GDM1 (cell line): ENCODE results near the gene PLVAP.

Source experiments
- DNase-seq: peaks from one replicate; lab custom pipeline; 2025; lab: John Stamatoyannopoulos, UW

The PLVAP gene

DNA sequence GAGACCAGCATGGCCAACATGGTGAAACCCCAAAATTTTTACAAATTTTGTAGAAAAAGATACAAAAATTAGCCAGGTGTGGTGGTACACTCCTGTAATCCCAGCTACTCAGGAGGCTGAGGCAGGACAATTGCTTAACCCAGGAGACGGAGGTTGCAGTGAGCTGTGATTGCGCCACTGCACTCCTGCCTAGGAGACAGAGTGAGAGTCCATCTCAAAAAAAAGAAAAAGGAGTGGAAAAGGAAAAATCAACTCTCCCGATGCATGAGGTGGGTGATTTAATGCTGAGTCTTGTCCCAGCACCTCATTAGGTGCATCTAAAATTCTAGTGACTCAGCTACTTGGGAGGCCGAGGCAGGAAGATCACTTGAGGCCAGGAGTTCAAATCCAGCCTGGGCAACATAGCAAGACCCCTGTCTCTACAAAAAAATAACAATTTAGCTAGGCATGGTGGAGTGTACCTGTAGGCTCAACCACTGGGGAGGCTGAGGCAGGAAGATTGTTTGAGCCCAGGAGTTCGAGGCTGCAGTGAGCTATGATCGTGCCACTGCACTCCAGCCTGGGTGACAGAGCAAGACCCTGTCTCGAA, 20.0 kb downstream of the PLVAP start:
- DNase-seq = no peak

DNA sequence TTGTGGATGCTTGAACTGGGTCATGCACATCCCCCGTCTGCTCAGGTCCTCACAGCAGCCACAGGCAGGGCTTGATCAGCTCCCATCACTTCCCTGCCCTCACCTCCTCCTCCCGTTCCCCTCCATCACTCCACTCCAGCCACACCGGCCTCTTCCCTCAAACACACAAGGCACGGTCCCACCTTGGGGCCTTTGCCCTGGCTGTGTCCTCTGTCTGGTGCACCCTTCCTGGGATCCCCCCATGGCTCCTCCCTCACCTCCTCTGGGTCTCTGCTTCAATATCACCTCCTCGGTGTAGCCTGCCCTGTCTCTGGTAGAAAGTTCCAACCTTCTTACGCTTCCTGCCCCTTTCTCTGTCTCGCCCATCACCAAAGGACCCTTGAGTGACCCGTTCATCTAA, 23.8 kb downstream of the PLVAP start:
- DNase-seq = no peak

DNA sequence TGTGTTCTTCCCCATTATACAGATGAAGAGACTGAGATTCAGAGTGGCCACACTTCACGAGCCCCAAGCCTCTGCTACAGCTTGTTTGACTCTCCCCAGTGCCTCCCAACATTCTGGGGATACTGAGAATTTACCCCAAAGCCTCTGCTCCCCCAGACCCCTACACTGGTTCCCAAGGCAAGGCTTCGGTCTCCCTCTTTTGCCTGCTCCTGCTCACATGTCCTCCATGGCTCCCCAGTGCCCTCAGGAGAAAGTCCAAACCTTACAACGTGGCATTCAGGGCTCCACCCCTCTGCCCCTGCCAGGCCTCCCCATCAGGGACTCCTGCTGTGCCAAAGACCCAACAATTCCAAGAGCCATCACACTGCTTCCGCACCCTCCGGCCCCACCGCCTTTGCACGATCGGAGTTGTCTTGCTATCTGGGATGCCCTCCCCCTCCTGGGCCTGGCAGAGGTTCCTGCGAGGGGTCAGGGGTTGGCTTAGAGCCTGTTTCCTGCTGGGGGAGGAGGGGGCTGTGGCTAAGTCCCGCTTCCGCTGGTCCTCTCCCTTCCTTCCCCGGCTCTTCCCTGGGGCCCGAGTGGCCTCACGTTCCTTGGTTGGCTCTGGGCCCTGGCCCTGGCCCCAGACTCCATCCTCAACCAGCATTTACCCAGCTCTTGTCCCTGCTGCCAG, 24.4 kb downstream of the PLVAP start:
- DNase-seq = no peak

DNA sequence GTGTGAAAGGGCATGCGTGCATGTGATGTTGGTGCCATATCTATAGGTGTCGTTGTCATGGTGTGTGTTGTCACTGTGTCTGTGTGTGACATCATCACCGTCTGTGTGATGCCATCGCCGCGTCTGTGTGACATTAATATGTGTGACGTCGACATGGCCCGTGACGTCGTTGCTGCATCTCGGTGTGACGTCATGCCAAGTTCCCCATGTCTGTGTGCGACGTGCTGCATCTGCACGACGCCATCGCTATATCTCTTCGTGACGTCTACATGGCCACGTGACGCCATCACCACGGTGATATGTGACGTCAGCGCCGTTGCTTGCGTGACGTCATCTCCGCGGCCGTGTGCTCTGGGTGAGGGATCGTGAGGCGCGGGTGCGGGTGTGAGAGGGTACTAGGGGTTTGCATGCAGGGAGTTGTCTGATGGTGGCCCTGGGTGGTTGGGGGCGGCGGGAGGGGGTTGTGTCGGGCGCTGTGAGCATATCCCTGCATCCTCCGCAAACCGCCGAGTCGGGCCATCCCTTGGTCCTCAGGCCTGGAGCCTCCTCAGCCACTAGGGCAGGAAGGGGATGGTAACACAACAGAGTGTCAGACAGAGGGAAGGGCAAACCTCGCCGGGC, 25.2 kb downstream of the PLVAP start:
- DNase-seq = no peak

DNA sequence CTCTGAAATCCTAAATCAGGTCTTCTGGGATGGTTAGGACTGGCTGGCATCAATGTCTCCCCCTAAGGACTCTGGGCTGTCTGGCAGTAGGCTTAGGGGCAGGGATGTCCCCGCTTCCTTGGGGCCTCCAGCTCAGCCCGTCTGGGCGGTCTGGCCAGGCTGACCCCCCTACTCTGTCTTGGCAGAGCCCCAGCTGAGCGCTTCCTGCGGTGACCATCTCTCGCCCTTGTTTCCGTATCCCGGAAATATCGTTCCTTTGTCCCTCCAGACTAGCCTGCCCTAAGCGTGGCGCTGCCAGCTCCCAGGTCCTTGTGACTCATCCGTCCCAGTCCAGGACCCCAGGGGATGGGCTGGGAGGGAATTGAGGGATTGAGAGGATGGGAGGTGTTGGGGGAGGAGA, 28.4 kb downstream of the PLVAP start:
- DNase-seq = no peak

DNA sequence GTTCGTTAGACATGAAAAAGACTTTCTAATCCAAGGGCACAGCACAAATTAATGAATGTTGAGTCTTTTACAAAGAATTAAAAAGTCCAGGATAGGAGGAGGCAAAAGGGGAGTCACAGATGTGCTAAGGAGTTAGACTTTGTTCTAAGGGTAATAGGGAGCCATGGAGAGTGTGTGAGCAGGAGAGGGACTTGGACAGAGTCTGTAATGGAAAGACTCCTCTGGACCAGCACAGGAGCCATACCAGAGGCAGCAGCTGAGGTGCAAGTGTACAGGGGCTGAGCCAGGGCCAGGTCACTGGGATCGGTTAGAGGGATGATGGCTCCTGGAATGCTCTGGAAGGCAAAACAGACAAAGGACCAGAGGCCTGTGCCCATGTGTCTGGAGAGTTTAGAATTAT, 29.3 kb downstream of the PLVAP start:
- no peak for DNase-seq

DNA sequence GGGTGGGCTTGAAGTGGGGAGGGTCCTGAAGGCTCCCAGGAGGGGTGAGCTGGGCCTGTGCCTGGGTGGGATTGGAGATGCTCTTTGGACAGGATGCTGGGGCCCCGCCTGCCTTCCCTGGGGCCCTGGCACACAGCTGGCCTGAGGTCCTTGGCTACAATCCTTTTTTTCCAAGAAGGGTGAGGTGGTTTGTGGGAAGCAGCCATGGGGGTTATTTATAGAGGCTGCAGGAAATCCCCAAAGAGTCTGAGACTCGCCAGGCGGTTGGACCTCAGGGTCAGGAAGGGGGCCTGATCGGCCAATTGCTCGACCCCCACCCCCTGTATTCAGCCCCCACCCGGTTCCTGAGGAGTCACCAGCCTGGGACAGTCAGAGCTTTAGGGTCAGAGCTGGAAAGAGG, 29.8 kb downstream of the PLVAP start:
- peak; percentile 26 for DNase-seq

DNA sequence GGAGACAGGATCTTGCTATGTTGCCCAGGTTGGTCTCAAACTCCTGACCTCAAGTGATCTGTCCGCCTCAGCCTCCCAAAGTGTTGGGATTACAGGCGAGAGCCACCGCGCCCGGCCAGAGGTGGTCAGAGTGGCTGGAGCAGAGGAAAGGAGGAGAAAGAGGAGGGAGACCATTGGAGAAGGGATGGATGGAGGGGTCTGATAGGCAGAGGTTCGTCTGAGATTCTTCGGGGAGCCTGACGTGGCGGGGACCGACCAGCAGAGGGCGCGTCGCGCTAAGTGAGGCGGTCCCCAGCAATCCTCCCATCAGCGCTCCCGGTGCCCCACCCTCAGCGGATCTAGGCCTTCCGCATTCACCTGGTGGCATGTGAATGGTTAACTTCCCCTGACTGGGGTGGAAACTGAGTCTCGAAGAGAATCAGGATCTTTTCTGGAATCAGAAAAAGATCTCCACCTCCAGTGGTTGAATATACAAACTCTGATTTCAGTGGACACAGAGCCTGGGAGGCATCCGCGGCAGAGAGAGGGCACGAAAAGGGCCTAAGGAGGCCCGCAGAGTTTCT, 31.0 kb downstream of the PLVAP start:
- peak; percentile 58 for DNase-seq

DNA sequence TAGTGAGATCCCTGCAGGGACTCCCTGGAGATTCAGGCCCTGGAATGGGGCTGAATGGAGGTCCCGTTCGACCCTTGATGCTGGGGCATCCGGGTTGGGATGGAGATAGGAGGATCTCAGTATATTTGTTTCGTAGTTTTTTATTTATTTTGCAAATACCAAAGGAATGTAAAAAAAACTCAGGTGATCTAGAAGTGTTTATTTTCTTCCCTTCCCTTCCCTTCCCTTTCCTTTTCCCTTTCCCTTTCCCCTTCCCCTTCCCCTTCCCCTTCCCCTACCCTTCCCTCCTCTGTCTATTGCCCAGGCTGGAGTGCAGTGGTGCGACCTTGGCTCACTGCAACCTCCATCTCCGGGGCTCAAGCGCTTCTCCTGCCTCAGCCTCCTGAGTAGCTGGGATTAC, 35.3 kb downstream of the PLVAP start:
- DNase-seq = no peak

DNA sequence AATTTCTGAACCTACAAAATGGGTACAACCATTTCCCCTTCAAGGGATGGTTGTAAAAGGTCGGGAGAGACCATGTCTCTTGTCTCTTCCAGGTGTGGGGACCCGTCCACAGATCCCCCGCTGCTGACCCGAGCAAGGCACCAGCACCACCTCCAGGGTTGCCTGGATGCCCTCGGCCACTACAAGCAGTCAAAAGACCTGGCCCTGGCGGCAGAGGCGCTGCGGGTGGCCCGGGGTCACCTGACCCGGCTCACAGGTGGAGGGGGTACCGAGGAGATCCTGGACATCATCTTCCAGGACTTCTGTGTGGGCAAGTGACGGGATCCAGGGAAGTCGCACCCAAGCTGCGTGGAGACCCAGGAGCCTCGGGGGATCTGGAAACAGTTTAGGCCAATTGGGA, 35.8 kb downstream of the PLVAP start:
- no peak for DNase-seq

DNA sequence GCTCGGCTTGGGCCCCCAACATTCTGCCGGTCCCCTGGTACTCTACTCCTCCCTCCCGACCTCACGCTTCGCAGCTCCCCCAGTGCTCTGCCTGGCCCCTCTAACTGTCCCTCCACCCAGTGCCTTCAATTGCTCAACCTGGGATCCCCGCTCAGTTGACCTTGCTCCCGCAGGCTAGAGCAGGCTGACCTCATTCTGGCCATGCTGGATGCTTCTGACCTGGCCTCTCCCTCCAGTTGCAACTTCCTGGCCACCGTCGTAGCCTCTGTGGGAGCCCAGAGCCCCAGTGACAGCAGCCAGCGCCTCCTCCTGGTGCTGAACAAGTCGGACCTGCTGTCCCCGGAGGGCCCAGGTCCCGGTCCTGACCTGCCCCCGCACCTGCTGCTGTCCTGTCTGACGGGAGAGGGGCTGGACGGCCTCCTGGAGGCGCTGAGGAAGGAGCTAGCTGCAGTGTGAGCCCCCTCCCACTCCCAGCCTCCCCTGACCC, 36.2 kb downstream of the PLVAP start:
- DNase-seq = no peak

DNA sequence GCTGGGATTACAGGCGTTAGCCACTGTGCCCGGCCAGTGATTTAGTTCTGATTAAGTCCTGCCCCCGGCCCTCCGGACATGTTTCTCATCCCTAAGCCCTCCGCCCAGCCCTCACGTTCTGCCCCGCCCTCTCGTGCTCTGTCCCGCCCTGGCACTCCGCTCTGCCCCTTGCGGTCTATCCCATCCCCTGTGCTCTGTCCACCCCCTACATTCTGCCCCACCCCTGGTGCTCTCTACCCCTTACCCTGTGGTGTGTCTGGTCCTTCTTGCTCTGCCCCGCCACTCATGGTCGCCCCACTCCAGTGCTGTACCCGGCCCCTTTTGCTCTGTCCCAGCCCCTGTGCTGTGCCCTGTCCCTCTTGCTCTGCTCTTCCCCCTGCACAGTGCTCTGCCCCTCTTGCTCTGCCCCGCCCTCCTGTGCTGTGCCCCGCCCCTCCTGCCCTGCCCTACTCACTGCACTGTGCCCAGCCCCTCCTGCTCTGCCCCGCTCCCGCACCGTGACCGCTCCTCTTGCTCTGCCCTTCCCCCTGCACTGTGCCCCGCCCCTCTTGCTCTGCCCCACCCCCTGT, 36.8 kb downstream of the PLVAP start:
- DNase-seq = no peak

DNA sequence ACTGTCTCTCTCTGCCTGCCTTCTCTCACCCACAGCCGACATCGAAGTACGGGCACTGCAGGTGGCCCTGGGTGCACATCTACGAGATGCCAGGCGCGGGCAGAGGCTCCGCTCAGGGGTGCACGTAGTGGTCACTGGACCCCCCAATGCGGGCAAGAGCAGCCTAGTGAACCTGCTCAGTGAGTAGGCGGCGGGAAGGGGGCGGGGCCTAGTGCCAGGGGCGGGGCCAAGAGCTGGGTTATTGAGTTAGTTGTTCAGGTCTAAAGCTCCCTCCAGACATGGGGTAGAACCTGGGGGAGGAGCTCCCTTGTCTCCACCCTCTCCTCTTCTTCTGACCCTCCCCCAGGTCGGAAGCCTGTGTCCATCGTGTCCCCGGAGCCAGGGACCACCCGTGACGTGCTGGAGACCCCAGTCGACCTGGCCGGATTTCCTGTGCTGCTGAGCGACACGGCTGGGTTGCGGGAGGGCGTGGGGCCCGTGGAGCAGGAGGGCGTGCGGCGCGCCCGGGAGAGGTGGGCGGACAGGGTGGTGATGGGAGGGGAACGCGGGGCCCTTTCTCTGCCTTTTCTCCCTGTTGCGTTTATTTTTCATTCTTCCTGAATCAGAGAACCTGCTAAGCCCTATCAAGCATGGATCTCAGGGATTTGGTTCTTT, 37.9 kb downstream of the PLVAP start:
- DNase-seq = no peak

DNA sequence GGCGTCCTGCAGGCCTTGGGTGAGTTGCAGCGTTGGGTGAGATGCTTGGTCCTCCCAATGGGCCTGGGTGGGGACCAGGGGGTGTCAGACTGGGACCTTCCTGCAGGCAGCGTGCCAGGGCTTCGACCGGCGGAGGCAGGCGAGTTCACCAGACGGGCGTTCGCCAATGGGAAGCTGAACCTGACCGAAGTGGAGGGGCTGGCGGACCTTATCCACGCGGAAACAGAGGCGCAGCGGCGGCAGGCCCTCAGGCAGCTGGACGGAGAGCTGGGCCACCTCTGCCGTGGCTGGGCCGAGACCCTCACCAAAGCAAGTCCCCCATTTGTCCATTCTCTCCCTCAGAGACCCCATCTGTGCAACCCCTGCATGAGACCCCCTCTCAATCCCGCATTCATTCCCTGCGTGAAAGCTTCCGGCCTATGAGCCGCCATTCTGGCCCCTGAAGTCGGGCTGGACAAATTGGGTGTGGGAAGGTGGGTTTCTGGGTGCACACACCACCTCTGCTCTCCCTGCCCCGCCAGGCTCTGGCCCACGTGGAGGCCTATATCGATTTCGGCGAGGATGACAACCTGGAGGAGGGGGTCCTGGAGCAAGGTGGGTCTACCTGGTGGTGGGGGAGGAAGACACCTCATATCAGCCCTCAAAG, 38.6 kb downstream of the PLVAP start:
- no peak for DNase-seq

DNA sequence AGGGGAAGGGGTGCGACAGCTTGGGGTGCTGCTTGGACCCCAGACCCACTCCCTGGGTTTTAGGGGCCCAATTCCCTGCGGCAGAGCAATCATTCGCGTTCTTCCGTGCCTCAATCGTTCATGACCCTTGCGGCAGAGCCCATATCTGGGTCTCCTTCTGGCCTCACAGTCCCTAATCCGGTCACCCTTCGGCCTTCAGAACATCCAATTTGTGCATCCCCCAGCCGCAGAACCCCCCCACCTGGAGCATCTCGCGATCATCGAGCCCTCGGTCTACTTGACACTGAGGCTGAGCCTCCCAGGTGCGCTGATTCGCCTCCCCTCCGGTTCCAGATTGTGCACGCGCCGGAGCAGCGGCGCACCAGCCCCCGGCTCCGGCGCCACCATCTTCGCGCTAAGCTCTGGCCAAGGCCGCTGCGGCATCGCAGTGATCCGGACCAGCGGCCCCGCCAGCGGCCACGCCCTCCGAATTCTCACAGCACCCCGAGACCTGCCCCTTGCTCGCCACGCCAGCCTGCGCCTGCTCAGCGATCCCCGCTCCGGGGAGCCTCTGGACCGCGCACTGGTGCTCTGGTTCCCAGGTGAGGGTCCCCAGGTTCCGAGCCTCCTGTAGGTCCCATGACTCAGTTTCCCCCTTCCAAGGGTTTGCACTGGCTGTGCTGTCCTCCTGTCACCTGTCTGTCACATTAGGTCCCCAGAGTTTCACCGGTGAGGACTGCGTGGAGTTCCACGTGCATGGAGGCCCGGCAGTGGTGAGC, 39.3 kb downstream of the PLVAP start:
- no peak for DNase-seq

DNA sequence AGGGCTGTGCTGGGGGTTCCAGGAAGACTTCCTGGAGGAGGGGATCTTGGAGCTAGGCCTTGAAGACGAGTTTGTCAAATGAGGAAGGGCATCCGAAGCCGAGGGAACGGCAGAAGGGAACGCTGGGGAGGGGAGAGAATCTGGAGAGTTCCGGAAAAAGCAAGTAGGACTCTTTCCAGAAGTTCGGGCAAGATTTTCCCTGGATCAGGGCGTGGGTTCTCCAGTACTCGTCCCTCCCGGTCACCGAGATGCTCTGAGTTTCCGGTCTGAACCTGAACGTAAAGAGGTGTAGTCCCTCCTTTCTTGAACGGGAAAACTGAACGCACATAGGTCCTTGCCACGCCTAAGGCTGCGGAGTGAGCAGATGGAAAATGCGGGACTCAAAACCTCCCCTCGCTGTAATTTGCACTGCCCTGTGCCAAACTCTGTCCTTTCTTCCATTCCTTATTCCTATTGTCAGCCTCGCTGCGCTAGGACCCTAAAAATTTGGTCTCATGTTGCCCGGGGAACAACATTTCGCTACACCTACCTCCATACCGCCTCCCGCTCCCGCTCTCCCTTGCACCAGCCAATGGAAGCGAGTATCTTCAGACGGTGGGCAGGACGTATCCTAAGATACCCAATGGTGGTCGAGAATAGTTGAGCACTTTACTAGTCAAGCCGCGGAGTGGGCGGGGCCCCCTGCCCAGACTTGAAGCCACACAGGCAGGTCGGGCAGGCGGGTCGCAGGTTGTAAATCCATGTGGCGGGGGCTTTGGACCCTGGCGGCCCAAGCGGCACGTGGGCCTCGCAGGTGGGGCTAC, 40.1 kb downstream of the PLVAP start, which contains the start of gene GTPBP3:
GTPBP3 (plus strand) TSS at position 682 of the 803 bp plus-strand sequence; CDS start at position 741, 59 bp downstream.
- peak; percentile 97 for DNase-seq

DNA sequence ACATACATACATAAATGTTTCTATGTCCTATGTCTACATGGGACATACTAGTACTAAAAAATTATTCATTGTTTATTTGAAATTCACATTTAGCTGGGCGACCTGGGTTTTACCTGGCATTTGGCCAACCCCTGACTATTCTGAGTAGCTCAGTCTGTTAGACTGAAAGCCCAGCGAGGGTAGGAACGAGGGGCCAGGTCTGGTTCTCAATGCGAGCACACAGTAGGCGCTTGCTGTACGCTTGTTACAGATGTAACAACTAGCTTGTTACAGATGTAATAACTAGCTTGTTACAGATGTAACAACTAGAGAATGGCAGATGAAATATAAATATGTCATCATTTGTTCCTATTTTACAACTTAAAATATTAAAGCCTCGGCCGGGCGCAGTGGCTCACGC, 41.6 kb downstream of the PLVAP start:
- no peak for DNase-seq

DNA sequence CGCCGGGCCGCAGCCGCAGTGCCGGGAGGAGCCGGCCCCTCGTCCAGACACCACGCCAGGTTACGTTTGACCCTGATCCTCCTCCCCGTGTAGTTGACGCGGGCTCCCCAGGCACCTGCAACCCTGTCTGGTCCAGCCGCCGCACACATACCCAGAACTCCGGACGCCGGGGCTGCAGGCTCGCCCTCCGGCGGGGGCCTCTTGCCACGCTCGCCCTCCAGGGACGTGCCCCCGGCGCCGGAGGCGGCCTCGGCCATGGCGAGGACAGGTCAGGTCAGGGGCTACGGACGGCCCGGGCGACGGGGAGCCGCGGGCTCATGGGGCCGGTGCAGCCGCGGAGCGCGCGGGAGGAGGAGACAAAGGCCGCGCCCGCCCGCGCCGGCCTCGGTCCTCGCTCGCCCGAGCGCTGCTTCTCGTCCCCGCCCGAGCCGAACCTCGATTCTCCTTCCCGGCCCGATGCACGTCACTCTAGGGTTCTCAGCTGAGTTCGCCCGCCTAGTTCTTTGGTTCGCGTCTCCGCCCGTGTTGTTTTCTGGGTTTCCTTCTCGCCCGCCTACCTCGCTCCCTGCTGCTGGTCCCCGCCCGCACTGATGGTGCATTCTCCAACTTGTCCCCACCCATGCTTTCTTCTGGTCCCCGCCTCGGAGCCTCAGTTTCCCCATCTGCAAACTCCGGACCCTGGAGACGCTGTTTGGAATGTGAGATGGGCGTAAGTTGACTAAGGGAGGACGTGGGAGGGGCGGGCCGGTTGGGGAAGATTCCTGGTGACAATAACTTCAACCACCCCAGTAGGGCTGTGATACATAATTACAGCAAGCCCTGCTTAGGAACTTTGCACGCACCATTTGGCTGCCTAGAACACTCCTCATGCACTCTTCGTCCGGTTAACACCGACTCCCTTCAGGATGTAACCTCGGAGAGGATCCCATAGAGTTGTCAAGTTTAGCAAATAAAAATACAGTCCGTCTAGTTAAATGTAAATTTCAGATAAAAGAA, 42.4 kb downstream of the PLVAP start, which contains the start of gene ANO8:
ANO8 (minus strand) TSS at position 442 of the 996 bp plus-strand sequence; CDS start at position 257, 185 bp downstream.
- DNase-seq = peak; percentile 93
